Breast epithelium (tissue), 3 donors: Measurements from ENCODE around the gene ARPP21.

ENCODE experiments used
- POLR2A ChIP-seq: fragments of 450-650 bp; IDR thresholded peaks from one replicate; pipeline ENCODE4 v1.6.1; 2016; ENCODE audit warnings: antibody characterized with exemption, mild to moderate bottlenecking, moderate library complexity
- TF ChIP-seq, protein P1 (sequence below), 3 donors: fragments of 450-650 bp; IDR thresholded peaks; one replicate each; pipeline ENCODE4 v1.5.1; 2016 to 2017; ENCODE audit warnings: antibody characterized with exemption in 3 of 3, mild to moderate bottlenecking in 3 of 3, moderate library complexity in 3 of 3

- TF ChIP-seq, protein P1, sequence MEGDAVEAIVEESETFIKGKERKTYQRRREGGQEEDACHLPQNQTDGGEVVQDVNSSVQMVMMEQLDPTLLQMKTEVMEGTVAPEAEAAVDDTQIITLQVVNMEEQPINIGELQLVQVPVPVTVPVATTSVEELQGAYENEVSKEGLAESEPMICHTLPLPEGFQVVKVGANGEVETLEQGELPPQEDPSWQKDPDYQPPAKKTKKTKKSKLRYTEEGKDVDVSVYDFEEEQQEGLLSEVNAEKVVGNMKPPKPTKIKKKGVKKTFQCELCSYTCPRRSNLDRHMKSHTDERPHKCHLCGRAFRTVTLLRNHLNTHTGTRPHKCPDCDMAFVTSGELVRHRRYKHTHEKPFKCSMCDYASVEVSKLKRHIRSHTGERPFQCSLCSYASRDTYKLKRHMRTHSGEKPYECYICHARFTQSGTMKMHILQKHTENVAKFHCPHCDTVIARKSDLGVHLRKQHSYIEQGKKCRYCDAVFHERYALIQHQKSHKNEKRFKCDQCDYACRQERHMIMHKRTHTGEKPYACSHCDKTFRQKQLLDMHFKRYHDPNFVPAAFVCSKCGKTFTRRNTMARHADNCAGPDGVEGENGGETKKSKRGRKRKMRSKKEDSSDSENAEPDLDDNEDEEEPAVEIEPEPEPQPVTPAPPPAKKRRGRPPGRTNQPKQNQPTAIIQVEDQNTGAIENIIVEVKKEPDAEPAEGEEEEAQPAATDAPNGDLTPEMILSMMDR (IDR thresholded peaks at IDR 0.05) = no peak
- TF ChIP-seq POLR2A = no peak
Observed at GRCh38 chr3:35648347-35648746, 9.0 kb downstream of the ARPP21 start.
